ENCODE results near the gene CXADR.

Gene CXADR

DNA sequence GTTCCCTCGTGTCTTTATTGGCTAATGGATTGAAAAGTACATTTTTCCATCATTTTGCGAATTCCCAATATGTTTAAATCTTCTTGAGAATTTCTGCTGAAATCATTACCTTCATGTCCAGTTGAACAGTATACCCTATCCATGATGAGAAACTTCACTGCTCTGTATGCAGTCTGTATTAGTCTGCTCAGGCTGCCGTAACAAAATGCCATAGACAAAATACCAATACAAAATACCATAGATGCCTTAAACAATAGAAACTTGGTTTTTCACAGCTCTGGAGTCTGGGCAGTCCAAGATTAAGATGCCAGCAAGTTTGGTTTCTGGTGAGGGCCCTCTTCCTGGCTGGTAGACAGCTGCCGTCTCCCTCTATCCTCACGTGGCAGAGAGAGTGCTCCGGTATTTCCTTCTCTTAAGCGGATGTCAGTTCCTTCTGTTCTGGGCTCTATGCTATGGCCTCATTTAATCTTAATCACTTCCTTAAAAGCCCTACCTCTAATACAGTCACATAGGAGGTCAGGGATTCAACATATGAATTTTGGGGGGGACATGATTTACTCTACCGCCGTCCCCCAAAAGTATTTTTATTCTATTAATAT, 27.0 kb downstream of the CXADR start:
- DNase-seq (ENCODE audit: low read depth) = no peak

DNA sequence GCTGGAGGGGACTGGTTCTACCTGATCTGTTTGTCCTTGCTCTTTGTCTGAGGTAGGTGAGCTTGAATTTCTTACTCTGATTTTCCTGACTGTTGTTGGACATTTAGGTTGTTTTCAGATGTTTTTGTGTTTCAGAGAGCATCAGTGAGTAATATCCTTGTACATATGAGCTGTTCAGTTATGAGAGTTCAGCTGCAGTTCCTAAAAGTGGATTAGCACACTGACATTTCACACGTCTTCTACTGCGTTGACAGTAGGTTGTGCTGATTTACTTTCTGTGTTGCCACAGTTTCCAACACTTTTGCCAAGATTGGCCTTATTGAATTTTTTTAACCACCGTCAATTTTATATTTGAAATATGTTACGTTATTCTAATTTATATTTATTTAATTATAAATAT, 27.7 kb downstream of the CXADR start:
- DNase-seq (ENCODE audit: low read depth) = no peak

DNA sequence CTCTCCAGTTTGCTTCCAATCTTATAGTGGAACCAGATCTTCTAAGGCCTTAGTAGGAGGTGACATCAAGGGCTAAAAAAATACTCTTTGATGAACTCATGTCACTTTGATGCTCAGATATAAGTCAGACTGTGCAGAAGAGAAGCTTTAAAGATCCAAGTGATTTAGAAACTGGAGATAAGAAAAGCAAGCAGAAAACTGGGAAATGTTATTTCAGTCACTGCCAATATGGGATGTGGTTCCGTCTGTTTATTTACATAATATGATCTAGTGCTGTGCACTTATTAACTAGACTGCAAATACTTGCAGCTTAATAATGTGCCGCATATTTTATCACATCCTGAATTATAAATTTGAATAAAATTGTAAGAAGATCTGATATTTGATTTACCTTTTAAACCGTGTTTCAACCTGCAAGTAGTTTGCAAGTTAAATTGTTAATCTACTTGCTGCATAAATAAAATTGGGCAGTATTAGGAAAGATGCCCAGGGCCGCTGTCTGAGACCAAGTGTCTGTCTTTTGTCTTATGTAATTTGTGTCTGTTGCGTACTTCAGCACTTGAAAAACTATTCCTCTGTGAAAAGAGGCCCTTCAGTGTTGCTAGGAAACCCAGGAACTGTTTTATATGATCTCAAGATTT, 29.6 kb downstream of the CXADR start:
- no peak for DNase-seq (ENCODE audit: low read depth)

DNA sequence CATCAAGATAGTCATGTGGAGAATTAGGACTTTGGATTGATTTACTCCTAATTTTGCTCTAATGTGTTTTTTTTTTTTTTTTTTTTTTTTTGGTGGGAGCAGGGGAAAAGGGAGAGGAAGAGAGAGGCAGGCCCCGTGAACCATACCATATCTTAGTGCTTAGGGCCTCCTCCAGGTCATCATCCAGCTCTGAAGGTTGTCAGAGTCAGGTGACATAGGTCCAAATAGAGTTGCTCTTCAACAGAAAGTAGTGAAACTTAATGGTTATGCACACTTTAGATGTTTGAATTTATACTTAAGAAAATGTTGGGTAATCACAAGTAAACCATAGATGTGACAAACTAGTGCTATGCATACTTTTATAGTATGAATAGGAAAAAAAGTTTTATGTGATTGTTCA, 32.2 kb downstream of the CXADR start:
- no peak for DNase-seq (ENCODE audit: low read depth)

DNA sequence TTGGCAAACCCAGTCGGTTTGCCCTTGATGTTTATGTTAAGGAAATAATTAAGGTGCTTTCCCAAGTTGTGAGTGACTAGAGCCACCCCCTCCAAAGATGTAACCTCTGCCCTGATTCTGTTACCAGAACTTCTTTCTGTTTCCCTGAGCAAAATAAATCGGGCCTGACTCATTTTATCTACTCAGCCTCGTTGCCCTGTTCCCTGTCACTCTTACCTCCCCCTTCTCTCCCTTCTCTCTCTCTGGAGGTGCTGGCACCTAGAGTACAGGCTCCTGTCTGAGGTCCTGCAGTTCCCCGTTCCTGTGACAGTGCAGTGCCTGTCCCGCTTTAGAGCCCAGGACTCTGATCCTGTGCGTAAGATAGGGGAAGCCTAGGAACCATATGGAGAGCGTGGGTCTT, 35.4 kb downstream of the CXADR start:
- no peak for DNase-seq (ENCODE audit: low read depth)

DNA sequence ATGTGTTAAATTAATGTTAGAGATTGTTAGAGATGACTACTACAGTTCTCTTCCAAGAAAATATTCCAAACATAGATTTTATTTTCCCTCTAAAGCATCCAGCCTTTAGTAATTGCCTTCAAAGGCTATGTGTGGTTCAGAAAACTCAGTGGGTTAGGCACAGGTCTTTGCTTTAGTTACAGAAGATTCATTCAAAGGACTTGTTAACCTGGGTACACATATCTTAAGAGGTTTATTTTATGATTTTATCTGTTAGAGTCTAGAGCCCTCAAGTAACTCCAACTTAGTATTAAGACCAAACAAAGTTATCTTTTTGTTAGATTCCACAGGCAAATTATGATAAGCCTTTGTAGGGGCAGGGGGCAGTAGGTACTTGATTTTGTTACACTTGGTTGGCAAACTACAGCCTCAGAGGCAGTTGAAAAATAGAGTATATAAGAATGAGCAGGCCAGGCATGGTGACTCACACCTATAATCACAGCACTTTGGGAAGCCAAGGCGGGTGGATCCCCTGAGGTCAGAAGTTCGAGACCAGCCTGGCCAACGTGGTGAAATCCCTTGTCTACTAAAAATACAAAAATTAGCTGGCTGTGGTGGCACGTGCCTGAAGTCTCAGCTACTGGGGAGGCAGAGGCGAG, 37.9 kb downstream of the CXADR start:
- no peak for DNase-seq (ENCODE audit: low read depth)

DNA sequence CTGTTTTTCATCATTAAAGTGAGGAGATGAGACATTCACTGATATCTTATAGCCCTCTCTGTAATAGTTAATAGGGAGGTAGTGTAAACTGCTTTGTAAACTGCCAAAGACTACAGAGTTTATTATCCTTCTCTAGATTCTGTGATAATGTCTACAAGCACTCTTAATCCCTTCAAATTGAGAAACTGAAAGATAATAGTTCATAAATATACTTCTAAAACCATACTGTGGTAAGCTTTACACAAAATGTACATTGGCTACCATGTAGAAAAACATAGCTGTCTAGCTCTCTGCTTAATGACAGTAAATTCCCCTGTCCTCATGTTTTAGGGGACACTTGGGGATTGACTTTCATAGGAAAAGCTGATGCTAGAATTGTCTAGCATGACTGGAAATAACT, 39.6 kb downstream of the CXADR start:
- DNase-seq (ENCODE audit: low read depth) = no peak

DNA sequence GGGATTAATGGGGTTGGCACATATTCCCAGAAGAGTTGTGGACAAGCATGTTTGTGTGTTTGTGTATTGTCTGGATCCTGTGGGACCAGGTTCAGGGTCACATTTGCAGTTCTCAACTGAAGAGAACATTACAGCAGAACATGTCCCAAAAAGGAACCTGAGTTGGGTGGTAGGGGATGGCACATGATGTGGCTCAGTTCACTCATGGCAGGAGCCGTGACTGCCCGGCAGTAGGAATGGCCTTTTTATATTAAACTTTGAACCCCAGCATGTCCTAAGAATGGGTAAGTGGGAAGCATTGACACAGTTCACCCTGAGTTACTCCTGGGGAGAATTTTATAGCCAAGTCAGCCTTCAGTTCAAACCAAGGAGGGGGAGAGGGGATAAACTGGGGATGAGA, 41.3 kb downstream of the CXADR start:
- DNase-seq (ENCODE audit: low read depth) = no peak

DNA sequence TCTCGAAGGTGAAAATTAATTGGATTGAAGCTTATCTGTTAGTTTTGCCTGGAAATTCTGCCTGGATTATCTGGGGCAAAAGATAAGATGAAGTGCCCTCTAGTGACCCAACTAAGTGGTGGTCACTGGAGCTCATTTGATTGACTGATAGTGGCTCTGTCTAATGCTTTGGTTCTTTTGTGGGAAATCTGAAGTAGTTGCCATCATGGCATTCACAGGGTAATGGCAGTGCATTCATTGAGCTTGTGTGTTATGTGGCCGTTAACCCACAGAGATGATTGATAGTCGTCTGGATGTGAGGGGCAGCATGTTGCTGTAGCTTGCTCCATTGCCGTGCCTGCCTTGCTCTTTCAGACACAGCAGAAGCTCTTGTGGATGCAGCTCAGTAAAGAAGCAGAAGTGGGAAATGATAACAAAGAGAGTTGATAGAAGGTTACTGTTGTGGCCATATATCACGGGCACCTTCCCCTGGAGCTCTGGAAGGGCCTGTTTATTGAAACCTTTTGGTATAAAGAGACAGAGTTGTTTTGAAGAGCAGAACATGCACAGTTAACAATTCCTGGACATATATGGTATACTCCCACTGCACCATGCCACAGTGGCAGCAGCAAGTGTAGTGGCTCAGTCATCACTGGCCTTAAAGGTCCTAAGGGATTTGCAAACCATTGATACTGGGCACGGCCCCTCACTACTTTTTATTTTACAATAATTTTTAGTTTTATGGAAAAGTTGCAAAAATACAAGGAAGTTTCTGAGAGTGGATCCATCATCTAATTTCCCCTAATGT, 42.0 kb downstream of the CXADR start:
- no peak for DNase-seq (ENCODE audit: low read depth)

DNA sequence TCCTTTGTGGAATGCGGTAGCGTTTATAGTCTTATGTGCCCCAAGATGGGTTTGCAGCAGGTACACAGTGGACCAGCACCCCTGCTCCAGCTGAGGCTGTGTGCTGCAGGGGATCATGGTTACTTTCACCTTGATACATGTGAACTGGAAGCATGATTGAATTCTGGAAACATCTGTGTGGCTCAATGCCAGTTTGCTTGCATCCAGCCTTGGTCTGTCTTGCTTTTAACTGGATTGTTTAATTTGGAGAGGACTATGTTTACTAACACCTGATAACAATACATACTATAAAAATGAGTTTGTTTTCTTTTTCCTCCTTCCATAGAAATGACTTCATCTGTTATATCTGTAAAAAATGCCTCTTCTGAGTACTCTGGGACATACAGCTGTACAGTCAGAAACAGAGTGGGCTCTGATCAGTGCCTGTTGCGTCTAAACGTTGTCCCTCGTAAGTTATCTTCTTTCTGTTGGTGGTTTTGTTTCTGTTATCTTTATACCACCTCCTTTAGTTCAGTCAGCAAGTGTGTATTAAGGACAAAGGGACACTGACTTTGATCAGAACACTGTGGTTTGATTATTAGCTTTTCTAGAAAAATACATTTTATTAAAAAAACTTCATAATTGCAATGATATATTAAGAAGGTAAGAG, 47.7 kb downstream of the CXADR start:
- DNase-seq (ENCODE audit: low read depth) = no peak

DNA sequence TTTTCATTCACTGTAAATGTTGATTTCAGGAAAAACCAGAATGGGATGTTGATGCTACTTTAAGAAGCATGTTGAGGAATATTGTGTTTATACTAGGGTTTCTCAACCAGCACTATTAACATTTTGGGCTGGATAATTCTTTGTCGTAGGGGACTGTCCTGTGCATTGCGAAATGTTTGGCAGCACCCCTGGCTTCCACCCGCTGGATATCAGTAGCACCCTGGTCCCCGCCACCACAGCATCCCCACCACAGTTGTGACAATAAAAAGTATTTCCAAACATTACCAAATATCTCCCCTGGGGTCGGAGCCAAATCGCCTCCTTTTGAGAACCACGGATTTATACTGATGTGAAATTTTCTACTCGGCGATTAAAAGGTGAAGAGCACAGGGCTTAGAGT, 57.9 kb downstream of the CXADR start:
- no peak for DNase-seq (ENCODE audit: low read depth)

DNA sequence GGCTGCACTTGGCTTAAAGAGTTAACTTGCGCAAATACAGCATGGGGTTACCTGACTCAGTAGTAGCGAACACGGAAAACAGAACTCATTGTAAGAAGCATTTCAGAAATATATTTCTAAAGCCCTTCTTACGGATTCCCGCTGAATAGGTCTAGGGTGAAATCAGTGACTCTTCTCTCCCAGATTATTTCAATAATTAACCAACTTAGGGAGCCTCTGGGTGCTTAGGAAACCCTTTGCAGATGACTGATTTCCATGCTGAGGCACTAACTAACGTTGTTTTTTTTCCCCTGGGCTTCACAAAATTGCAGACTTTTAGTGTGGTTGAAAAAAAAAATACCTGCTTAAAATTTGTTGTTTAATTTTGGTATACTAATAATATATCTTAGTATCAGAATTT, 59.6 kb downstream of the CXADR start:
- DNase-seq (ENCODE audit: low read depth) = no peak

DNA sequence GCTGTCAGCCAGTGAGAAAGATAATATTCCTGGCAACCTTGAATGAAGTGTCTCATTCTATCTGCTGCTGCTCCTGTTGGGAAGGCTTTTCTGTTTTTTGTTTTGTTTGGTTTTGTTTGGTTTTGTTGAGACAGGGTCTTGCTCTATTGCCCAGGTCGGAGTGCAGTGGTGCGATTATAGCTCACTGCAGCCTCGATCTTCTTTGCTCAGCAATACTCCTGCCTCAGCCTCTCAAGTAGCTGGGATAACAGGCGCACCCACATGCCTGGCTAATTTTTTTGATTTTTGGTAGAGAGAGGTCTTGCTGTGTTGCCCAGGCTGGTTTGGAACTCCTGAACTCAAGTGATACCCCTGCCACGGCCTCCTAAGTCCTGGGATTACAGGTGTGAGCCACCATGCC, 62.2 kb downstream of the CXADR start:
- DNase-seq (ENCODE audit: low read depth) = no peak

DNA sequence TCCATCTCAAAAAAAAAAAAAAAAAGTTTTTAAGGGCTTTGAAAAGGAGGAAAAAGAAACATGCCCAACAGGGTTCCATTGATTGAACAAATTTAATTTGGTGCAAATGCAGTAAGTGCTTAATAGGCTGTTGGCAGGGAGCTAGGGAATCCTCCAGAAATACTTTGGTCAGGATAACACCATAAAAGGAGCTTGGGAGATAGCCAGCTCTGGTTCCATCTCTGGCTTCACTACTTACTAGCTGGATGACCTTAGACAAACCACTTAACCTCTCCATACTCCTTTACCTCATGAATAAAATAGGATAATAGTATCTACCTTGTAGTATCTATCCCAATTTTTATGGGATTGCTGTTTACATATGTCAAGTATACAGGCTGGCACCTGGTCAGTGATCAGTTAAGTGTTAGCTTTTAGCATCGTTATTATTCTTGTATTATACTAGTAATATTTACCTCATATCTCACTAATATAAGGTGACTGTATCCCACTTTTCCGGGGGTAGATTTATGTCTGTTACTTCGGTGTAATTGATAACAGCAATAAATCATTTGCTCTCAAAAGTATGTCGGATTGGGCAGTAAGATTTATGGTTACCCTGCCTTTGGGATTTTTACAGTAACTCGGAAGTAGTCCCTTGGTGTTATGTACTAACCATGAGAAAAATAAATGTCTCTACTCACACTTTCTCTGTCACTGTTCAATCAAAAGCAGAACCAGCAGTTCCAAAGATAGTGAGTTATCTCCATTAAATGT, 63.4 kb downstream of the CXADR start:
- no peak for DNase-seq (ENCODE audit: low read depth)

DNA sequence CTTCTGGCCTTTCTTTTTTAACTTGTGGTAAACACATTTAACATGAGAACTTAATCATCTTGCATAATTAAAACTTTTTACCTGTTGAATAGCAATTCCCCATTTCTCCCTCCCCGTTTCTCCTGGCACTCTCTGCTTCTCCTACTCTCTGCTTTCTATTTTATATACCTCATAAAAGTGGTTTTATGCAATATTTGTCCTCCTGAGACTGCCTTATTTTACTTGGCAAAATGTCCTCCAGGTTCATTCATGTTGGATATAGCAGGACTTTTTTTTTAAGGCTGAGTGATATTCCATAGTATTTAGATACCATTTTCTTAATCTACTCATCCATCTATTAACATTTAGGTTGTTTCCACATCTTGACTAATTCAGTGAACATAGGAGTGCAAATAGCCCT, 64.9 kb downstream of the CXADR start:
- DNase-seq (ENCODE audit: low read depth) = no peak

DNA sequence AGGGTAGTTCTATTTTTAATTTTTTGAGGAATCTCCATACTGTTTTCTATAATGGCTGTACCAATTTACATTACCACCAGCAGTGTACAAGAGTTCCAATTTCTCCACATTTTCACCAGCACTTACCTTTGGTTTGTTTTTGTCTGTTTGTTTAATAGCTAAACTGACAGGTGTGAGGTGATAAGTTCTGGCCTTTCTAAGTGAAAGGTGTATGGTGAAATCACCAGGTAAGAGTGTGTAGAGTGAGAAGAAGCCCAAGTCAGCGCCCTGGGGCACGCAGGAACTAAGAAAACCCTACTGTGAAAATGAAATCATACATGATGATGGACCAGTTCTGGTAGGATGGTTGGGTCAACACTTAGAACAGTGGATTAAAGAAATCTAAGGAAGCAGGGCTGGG, 65.3 kb downstream of the CXADR start:
- DNase-seq (ENCODE audit: low read depth) = no peak

DNA sequence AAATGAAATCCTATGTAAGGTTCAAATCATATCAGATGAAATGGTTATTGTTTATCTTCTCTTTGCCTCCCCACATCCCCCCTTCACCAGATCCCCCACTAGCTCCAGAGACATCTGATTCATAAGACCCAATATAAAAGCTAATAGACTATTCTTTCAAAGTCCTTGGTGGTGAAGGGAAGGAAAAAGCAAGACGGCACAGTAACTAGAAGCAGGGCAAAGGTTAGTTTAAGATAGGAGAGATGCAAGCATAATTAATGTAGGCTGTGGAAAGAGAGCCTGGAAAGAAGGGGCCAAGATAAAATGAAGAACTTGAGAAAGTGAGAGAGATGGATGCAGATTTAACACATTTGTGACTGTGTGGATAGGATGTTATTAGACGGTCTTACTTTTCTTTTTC, 66.0 kb downstream of the CXADR start:
- DNase-seq (ENCODE audit: low read depth) = no peak

DNA sequence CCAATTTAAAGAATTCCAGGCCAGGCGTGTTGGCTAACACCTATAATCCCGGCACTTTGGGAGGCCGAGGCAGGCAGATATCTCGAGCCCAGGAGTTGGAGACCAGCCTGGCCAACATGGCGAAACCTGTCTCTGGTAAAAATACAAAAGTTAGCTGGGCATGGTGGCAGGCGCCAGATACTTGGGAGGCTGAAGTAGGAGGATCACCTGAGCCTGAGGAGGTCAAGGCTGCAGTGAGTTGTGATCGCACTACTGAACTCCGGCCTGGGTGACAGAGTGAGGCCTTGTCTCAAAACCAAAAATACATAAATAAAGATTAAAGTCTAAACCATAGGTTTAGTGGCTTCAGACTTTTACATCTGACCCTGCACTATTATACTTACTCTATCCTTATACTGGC, 67.5 kb downstream of the CXADR start:
- DNase-seq (ENCODE audit: low read depth) = no peak

DNA sequence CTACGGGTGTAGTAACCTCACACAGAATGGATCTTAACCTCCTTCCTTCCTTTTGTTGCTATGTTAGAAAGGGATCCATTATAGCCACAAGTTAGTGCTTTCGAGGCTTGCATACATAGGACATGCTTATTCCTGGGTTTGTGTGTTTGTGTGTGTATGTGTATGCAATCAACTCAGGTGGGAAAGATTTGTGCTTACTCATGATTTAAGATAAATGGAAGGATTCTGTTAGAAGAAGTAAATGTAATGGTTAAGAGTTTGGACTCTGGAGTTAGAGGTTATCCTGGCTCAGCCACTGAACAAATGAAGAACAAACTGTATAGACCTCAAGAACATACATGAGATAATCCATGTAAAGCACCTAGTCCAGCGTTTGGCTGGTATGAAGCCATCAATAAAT, 71.1 kb downstream of the CXADR start:
- DNase-seq (ENCODE audit: low read depth) = no peak

DNA sequence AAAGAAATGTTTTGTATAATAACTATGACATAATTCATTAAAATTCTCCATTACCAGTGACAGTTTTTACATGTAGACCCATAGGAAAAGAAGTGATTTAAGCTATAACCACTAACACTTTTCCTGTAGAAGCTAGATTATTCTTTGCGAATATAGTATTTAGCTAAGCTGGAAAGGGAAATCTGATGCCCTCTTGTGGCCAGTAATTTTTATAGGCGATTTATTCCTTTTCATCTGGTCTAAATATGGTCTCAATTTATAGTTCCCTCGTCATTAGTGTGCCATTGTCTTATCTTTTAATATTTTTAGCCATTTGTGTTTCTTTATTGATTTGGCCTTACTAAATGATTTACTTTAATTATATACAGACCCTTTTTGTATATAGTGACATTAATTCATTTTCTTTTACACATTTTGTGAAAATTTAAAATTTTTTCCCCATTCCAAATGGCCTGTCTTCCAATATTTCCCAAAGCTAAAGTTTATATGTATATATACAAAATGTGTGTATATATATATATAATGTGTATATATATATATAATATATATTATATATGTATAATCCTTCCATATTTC, 73.1 kb downstream of the CXADR start:
- DNase-seq (ENCODE audit: low read depth) = no peak

DNA sequence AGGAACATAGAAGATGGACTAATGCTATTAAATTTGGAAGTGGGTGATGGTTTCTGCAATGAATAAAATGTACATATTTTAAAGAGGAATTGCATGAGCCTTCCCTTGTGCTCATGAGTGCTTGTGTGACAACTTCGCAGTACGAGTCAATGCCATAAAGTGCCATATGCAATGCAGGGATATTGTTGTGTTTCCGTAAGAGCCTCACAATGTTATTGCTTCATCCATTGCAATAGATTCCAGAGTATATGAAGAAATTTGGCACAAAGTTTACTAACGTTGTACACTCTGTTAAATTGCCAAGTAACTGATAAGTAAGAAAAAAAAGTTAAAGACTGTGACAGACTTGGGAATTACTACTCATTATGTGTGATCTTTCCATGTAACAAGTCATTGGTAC, 77.6 kb downstream of the CXADR start:
- no peak for DNase-seq (ENCODE audit: low read depth)

All from T follicular helper cell (primary cell).